Muscle layer of colon (tissue), 2 donors: ENCODE data around the gene ZDHHC8.

ENCODE experiments used
- H3K27ac ChIP-seq: one replicate; pipeline ENCODE4 v1.7.0; 2013; ENCODE audit warnings: low read depth, mild to moderate bottlenecking, low read length, moderate library complexity
- H3K27me3 ChIP-seq, 2 donors: one replicate each; pipeline ENCODE4 v1.7.0; 2013; ENCODE audit warnings: low read length in 2 of 2, mild to moderate bottlenecking in 2 of 2; ENCODE audit not compliant: insufficient read depth in 2 of 2, control insufficient read depth in 1 of 2
- H3K36me3 ChIP-seq: one replicate; pipeline ENCODE4 v1.7.0; 2013; ENCODE audit warnings: mild to moderate bottlenecking, low read length; ENCODE audit not compliant: insufficient read depth
- H3K4me1 ChIP-seq: one replicate; pipeline ENCODE4 v1.7.0; 2013; ENCODE audit warnings: mild to moderate bottlenecking, low read length; ENCODE audit not compliant: insufficient read depth
- H3K4me3 ChIP-seq, 2 donors: one replicate each; pipeline ENCODE4 v1.7.0; 2013; ENCODE audit warnings: low read length in 2 of 2, low read depth in 1 of 2, mild to moderate bottlenecking in 1 of 2, moderate library complexity in 1 of 2
- H3K9ac ChIP-seq: one replicate; pipeline ENCODE4 v1.7.0; 2013; ENCODE audit warnings: low read length
- H3K9me3 ChIP-seq: one replicate; pipeline ENCODE4 v1.7.0; 2013; ENCODE audit warnings: mild to moderate bottlenecking, low read length
- donor health status: abdominal sarcoma.
- donor health status: Adenocarcinoma of cecum.

The ZDHHC8 gene

GRCh38 chr22:20089226-20089976, 42.2 kb upstream of the ZDHHC8 start:
- Histone ChIP-seq H3K9me3 (no peaks in the 10 kb centered on the region), H3K4me1 (peaks cover 10% of the 10 kb centered on the region), H3K4me3 (no peak overlapping the region), H3K27ac (no peak overlapping the region), H3K27me3 (no peaks in the 10 kb centered on the region), H3K36me3 (peaks cover 86% of the 10 kb centered on the region), H3K9ac (no peak overlapping the region)

GRCh38 chr22:20089977-20090729, 41.5 kb upstream of the ZDHHC8 start:
- Histone ChIP-seq H3K27me3 (no peaks in the 10 kb centered on the region), H3K27ac (no peak overlapping the region), H3K9me3 (no peaks in the 10 kb centered on the region), H3K9ac (no peak overlapping the region), H3K4me1 (peaks cover 2% of the 10 kb centered on the region), H3K4me3 (no peak overlapping the region), H3K36me3 (peaks cover 93% of the 10 kb centered on the region)

- no peak overlapping the region for H3K27ac ChIP-seq
- peaks cover 95% of the 10 kb centered on the region for H3K36me3 ChIP-seq
- H3K4me3 ChIP-seq = no peak overlapping the region
- H3K4me1 ChIP-seq = no peaks in the 10 kb centered on the region
- H3K9ac ChIP-seq = no peak overlapping the region
- H3K27me3 ChIP-seq = no peaks in the 10 kb centered on the region
- H3K9me3 ChIP-seq = no peaks in the 10 kb centered on the region
Observed at GRCh38 chr22:20090730-20091240, 40.8 kb upstream of the ZDHHC8 start.

GRCh38 chr22:20091690-20092476, 39.7 kb upstream of the ZDHHC8 start:
- H3K9me3 ChIP-seq = no peaks in the 10 kb centered on the region
- no peaks in the 10 kb centered on the region for H3K27me3 ChIP-seq
- H3K9ac ChIP-seq = no peak overlapping the region
- H3K4me1 ChIP-seq = no peaks in the 10 kb centered on the region
- H3K27ac ChIP-seq = no peak overlapping the region
- H3K4me3 ChIP-seq = no peak overlapping the region
- peaks cover 95% of the 10 kb centered on the region for H3K36me3 ChIP-seq

GRCh38 chr22:20092477-20092854, 39.1 kb upstream of the ZDHHC8 start:
- Histone ChIP-seq H3K9me3 (no peaks in the 10 kb centered on the region), H3K36me3 (peaks cover 95% of the 10 kb centered on the region), H3K4me1 (no peaks in the 10 kb centered on the region), H3K27ac (no peak overlapping the region), H3K9ac (no peak overlapping the region), H3K4me3 (no peak overlapping the region), H3K27me3 (no peaks in the 10 kb centered on the region)

GRCh38 chr22:20093418-20094196, 38.0 kb upstream of the ZDHHC8 start:
- H3K27me3 ChIP-seq = no peaks in the 10 kb centered on the region
- no peak overlapping the region for H3K4me3 ChIP-seq
- H3K9ac ChIP-seq = no peak overlapping the region
- no peak overlapping the region for H3K27ac ChIP-seq
- peaks cover 90% of the 10 kb centered on the region for H3K36me3 ChIP-seq
- no peaks in the 10 kb centered on the region for H3K4me1 ChIP-seq
- H3K9me3 ChIP-seq = no peaks in the 10 kb centered on the region

GRCh38 chr22:20094197-20094807, 37.3 kb upstream of the ZDHHC8 start:
- Histone ChIP-seq H3K4me3 (no peak overlapping the region), H3K9ac (no peak overlapping the region), H3K4me1 (no peaks in the 10 kb centered on the region), H3K36me3 (peaks cover 91% of the 10 kb centered on the region), H3K27ac (no peak overlapping the region), H3K9me3 (no peaks in the 10 kb centered on the region), H3K27me3 (no peaks in the 10 kb centered on the region)

- H3K9ac ChIP-seq = no peak overlapping the region
- H3K27me3 ChIP-seq = no peaks in the 10 kb centered on the region
- H3K4me3 ChIP-seq = no peak overlapping the region
- no peaks in the 10 kb centered on the region for H3K9me3 ChIP-seq
- no peak overlapping the region for H3K27ac ChIP-seq
- no peaks in the 10 kb centered on the region for H3K4me1 ChIP-seq
- peaks cover 91% of the 10 kb centered on the region for H3K36me3 ChIP-seq
Observed at GRCh38 chr22:20095521-20095920, 36.1 kb upstream of the ZDHHC8 start.

- H3K27me3 ChIP-seq = no peaks in the 10 kb centered on the region
- no peak overlapping the region for H3K27ac ChIP-seq
- H3K36me3 ChIP-seq = peaks cover 85% of the 10 kb centered on the region
- no peak overlapping the region for H3K4me3 ChIP-seq
- H3K9ac ChIP-seq = no peak overlapping the region
- H3K9me3 ChIP-seq = no peaks in the 10 kb centered on the region
- H3K4me1 ChIP-seq = no peaks in the 10 kb centered on the region
Observed at GRCh38 chr22:20096574-20097420, 34.8 kb upstream of the ZDHHC8 start.

- Histone ChIP-seq H3K4me1 (no peaks in the 10 kb centered on the region), H3K9ac (no peak overlapping the region), H3K36me3 (peaks cover 70% of the 10 kb centered on the region), H3K4me3 (no peak overlapping the region), H3K9me3 (no peaks in the 10 kb centered on the region), H3K27me3 (no peaks in the 10 kb centered on the region), H3K27ac (no peak overlapping the region)
Observed at GRCh38 chr22:20099099-20099711, 32.4 kb upstream of the ZDHHC8 start.
